ENCODE results near the gene TRAP1. TPM values are rescaled to one million over a fixed set of nuclear protein-coding genes. Genes with fewer than 3 reads are reported as not detected.

TRAP1 gene
- total RNA-seq, 4 donors from 2014 or later, result 75.7 to 147 (median 116) TPM

- Histone ChIP-seq H3K4me1 (no peaks in the 10 kb centered on the region), H3K9me3 (no peaks in the 10 kb centered on the region), H3K27me3 (no peaks in the 10 kb centered on the region), H3K27ac (no peak overlapping the region), H3K4me3 (no peak overlapping the region), H3K36me3 (peaks cover 43% of the 10 kb centered on the region)
- TF ChIP-seq EP300 (IDR thresholded peaks at IDR 0.05) (no peak), POLR2AphosphoS5 (IDR thresholded peaks at IDR 0.05) (no peak), POLR2A (IDR thresholded peaks at IDR 0.05) (no peak), CTCF (IDR thresholded peaks at IDR 0.05) (no peak)
- 87% methylated on average over 29 of the region's 33 CpGs for WGBS
- no peak for DNase-seq (ENCODE audit: low spot score in 2 of 2)
Measured at GRCh38 chr16:3726021-3726687, 8.8 kb upstream of the TRAP1 start.

- TF ChIP-seq CTCF (IDR thresholded peaks at IDR 0.05), result no peak
- TF ChIP-seq EP300 (IDR thresholded peaks at IDR 0.05), result no peak
- TF ChIP-seq POLR2A (IDR thresholded peaks at IDR 0.05), result no peak
- no peak for TF ChIP-seq POLR2AphosphoS5 (IDR thresholded peaks at IDR 0.05)
- no peaks in the 10 kb centered on the region for H3K27me3 ChIP-seq
- 65% methylated on average over 7 of the region's 8 CpGs for WGBS
- H3K4me1 ChIP-seq, result no peaks in the 10 kb centered on the region
- H3K4me3 ChIP-seq, result no peak overlapping the region
- H3K36me3 ChIP-seq, result peaks cover 34% of the 10 kb centered on the region
- no peak overlapping the region for H3K27ac ChIP-seq
- no peak for DNase-seq (ENCODE audit: low spot score in 2 of 2)
- no peaks in the 10 kb centered on the region for H3K9me3 ChIP-seq
Measured at GRCh38 chr16:3725276-3725675, 8.0 kb upstream of the TRAP1 start.

GRCh38 chr16:3722508-3722907 lies 5.2 kb upstream of the TRAP1 start:
- Histone ChIP-seq H3K4me3 (no peak overlapping the region), H3K9me3 (no peaks in the 10 kb centered on the region), H3K27ac (no peak overlapping the region), H3K4me1 (peaks cover 8% of the 10 kb centered on the region), H3K27me3 (no peaks in the 10 kb centered on the region), H3K36me3 (peaks cover 7% of the 10 kb centered on the region)
- no peak for DNase-seq (ENCODE audit: low spot score in 2 of 2)
- WGBS, result 90% methylated on average over 10 of the region's 10 CpGs
- TF ChIP-seq CTCF (IDR thresholded peaks at IDR 0.05) (no peak), POLR2A (IDR thresholded peaks at IDR 0.05) (no peak), POLR2AphosphoS5 (IDR thresholded peaks at IDR 0.05) (no peak), EP300 (IDR thresholded peaks at IDR 0.05) (no peak)

GRCh38 chr16:3720418-3720817 lies 3.1 kb upstream of the TRAP1 start:
- Histone ChIP-seq H3K27me3 (no peaks in the 10 kb centered on the region), H3K4me3 (no peak overlapping the region), H3K9me3 (no peaks in the 10 kb centered on the region), H3K4me1 (peaks cover 21% of the 10 kb centered on the region), H3K36me3 (no peaks in the 10 kb centered on the region), H3K27ac (no peak overlapping the region)
- DNase-seq (ENCODE audit: low spot score in 2 of 2), result no peak
- TF ChIP-seq CTCF (IDR thresholded peaks at IDR 0.05) (no peak), EP300 (IDR thresholded peaks at IDR 0.05) (no peak), POLR2AphosphoS5 (IDR thresholded peaks at IDR 0.05) (no peak), POLR2A (IDR thresholded peaks at IDR 0.05) (no peak)
- WGBS, result 82% methylated on average over 11 of the region's 11 CpGs

GRCh38 chr16:3718628-3719027 lies 1.3 kb upstream of the TRAP1 start:
- DNase-seq (ENCODE audit: low spot score in 2 of 2), result no peak
- H3K4me3 ChIP-seq, result no peak overlapping the region
- 88% methylated on average over 10 of the region's 10 CpGs for WGBS
- no peak overlapping the region for H3K27ac ChIP-seq
- H3K9me3 ChIP-seq, result no peaks in the 10 kb centered on the region
- peaks cover 21% of the 10 kb centered on the region for H3K4me1 ChIP-seq
- H3K36me3 ChIP-seq, result no peaks in the 10 kb centered on the region
- H3K27me3 ChIP-seq, result no peaks in the 10 kb centered on the region
- TF ChIP-seq POLR2AphosphoS5 (IDR thresholded peaks at IDR 0.05), result no peak
- TF ChIP-seq EP300 (IDR thresholded peaks at IDR 0.05), result no peak
- TF ChIP-seq CTCF (IDR thresholded peaks at IDR 0.05), result no peak
- no peak for TF ChIP-seq POLR2A (IDR thresholded peaks at IDR 0.05)

All from suprapubic skin (tissue), 4 donors.